ENCODE measurements around the gene PARD3. TPM values are rescaled to one million over a fixed set of nuclear protein-coding genes. Genes with fewer than 3 reads are reported as not detected.

PARD3 gene
- total RNA-seq, 4 donors from 2014 or later = 98.9 to 122 (median 105) TPM

DNA sequence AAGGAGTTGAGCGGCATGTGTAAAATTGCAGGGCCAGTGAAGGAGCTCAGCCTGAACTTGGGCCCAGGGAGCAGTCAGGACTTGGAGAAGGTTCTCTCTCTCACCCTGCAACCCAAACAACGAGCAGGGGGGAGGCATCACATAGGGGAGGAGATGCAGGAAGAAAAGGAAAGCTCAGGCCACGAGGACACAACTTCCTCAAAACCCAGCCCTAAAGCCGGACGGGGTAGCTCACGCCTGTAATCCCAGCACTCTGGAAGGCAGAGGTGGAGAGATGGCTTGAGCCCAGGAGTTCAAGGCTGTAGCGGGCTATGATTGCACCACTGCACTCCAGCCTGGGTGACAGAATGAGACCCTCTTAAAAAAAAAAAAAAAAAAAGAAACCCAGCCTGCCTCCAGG, 629.1 kb downstream of the PARD3 start:
- Histone ChIP-seq H3K9me3 (no peaks in the 10 kb centered on the region), H3K4me1 (peaks cover 20 to 44% (median 41%) of the 10 kb centered on the region in 4 donors), H3K27me3 (no peaks in the 10 kb centered on the region), H3K36me3 (no peaks in the 10 kb centered on the region), H3K4me3 (no peak overlapping the region), H3K27ac (replicated peaks in 1 of 4) (no peak overlapping the region)
- 54% methylated on average over 7 of the region's 7 CpGs for WGBS
- no peak for TF ChIP-seq POLR2AphosphoS5 (IDR thresholded peaks at IDR 0.05)
- no peak for TF ChIP-seq CTCF (IDR thresholded peaks at IDR 0.05)
- no peak for DNase-seq (ENCODE audit: extremely low spot score)
- intact Hi-C loops (cut with DNase I) = no loop called here

GRCh38 chr10:34184939-34185386, 630.1 kb downstream of the PARD3 start:
- Histone ChIP-seq H3K36me3 (no peaks in the 10 kb centered on the region), H3K4me1 (peaks cover 20 to 46% (median 44%) of the 10 kb centered on the region in 4 donors), H3K4me3 (no peak overlapping the region), H3K27me3 (no peaks in the 10 kb centered on the region), H3K27ac (replicated peaks in 1 of 4) (no peak overlapping the region), H3K9me3 (no peaks in the 10 kb centered on the region)
- intact Hi-C loops (cut with DNase I) = no loop called here
- TF ChIP-seq EP300 (IDR thresholded peaks at IDR 0.05) = no peak
- no peak for TF ChIP-seq POLR2AphosphoS5 (IDR thresholded peaks at IDR 0.05)
- no peak for TF ChIP-seq CTCF (IDR thresholded peaks at IDR 0.05)
- no peak for TF ChIP-seq POLR2A (IDR thresholded peaks at IDR 0.05; ENCODE audit: low read depth)
- no peak for DNase-seq (ENCODE audit: extremely low spot score)
- 45% methylated on average over 1 of the region's 1 CpG for WGBS

DNA sequence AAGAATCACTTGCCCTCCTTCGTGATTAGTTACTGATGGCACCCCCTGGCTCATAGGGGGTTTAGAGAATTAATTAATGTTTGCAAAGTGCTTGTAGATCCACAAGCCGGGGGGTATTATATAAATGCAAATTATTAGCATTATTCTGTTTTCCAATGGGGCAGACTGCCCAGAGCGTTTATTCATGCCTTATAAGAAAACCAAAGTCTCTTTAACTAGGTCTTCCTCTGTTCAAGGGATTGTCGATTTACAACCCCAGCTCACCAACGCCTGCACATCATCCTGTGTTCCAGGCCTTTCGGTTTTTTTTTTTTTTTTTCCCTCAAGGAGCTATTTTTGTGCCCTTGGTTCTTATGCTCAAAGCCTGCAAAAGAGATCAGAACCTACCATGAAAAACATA, 630.7 kb downstream of the PARD3 start:
- Histone ChIP-seq H3K27me3 (no peaks in the 10 kb centered on the region), H3K4me3 (no peak overlapping the region), H3K36me3 (no peaks in the 10 kb centered on the region), H3K27ac (replicated peaks in 1 of 4) (no peak overlapping the region), H3K4me1 (peaks cover 20 to 52% (median 49%) of the 10 kb centered on the region in 4 donors), H3K9me3 (no peaks in the 10 kb centered on the region)
- no peak for DNase-seq (ENCODE audit: extremely low spot score)
- TF ChIP-seq POLR2A (IDR thresholded peaks at IDR 0.05; ENCODE audit: low read depth) (no peak), EP300 (IDR thresholded peaks at IDR 0.05) (no peak), CTCF (IDR thresholded peaks at IDR 0.05) (no peak), POLR2AphosphoS5 (IDR thresholded peaks at IDR 0.05) (no peak)
- WGBS = 61% methylated on average over 6 of the region's 6 CpGs
- intact Hi-C loops (cut with DNase I) = no loop called here

- Histone ChIP-seq H3K4me1 (peaks cover 20 to 58% (median 51%) of the 10 kb centered on the region in 4 donors), H3K9me3 (no peaks in the 10 kb centered on the region)
- intact Hi-C loops (cut with DNase I) = no loop called here
Observed at GRCh38 chr10:34183016-34183796, 631.9 kb downstream of the PARD3 start.

More at GRCh38 chr10:34183016-34183796, 631.9 kb downstream of the PARD3 start:
- H3K36me3 ChIP-seq = no peaks in the 10 kb centered on the region
- TF ChIP-seq CTCF (IDR thresholded peaks at IDR 0.05) (no peak), EP300 (IDR thresholded peaks at IDR 0.05) (no peak), POLR2A (IDR thresholded peaks at IDR 0.05; ENCODE audit: low read depth) (no peak), POLR2AphosphoS5 (IDR thresholded peaks at IDR 0.05) (no peak)
- WGBS = 86% methylated on average over 15 of the region's 15 CpGs
- no peak for DNase-seq (ENCODE audit: extremely low spot score)
- H3K4me3 ChIP-seq = no peak overlapping the region
- no peak overlapping the region for H3K27ac ChIP-seq (replicated peaks in 1 of 4)
- H3K27me3 ChIP-seq = no peaks in the 10 kb centered on the region
